GM12872 (cell line): ENCODE results near the gene HEATR1.

ENCODE experiments used
- TF ChIP-seq, protein P1 (sequence below): IDR thresholded peaks from 3 replicates; pipeline ENCODE4 v1.5.1; 2011; ENCODE audit warnings: low read depth, mild to moderate bottlenecking, low read length, moderate library complexity; ENCODE audit not compliant: insufficient read depth

HEATR1 gene

DNA sequence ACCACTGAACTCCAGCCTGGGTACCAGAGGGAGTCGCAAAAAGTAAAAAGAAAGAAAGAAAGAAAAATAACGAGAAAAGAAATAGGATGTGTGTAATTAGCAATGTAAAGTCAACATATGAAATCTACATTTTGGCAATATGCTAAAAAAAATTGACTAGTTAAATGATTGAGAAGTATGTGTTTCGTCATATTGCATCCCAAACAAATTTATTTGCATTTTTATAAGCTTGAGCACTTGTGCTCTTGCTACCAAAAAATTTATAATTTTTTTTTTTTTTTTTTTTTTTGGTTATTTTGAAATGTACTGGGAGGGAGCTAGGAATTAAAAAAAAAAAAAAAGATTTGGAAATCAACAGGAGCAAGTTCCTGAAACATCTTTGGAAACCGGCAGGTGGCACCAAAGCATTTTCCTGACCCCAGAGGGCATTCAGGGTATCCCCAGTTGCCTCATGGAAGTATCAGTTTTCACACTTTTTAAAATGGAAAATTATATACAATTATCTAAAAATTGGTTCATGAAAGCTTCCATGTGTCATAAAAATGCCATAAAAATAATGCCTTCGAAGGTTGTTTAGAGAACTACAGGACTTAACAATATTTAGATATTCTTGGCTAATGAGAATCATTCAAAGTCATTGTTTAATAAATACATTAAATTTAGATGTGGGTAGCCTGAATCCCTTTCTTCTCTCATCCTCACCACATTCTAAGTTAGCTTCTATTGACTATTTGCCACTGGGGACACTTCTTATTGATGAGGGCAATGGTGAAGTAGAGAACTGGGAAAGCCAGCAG is 4.8 kb upstream of the HEATR1 start:
- TF ChIP-seq, protein P1, sequence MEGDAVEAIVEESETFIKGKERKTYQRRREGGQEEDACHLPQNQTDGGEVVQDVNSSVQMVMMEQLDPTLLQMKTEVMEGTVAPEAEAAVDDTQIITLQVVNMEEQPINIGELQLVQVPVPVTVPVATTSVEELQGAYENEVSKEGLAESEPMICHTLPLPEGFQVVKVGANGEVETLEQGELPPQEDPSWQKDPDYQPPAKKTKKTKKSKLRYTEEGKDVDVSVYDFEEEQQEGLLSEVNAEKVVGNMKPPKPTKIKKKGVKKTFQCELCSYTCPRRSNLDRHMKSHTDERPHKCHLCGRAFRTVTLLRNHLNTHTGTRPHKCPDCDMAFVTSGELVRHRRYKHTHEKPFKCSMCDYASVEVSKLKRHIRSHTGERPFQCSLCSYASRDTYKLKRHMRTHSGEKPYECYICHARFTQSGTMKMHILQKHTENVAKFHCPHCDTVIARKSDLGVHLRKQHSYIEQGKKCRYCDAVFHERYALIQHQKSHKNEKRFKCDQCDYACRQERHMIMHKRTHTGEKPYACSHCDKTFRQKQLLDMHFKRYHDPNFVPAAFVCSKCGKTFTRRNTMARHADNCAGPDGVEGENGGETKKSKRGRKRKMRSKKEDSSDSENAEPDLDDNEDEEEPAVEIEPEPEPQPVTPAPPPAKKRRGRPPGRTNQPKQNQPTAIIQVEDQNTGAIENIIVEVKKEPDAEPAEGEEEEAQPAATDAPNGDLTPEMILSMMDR, result peak; percentile 42; the same call in 2 of the 3 replicates

GRCh38 chr1:236604905-236605806 is 840 bp upstream of the HEATR1 start:
- TF ChIP-seq, protein P1, result no peak

DNA sequence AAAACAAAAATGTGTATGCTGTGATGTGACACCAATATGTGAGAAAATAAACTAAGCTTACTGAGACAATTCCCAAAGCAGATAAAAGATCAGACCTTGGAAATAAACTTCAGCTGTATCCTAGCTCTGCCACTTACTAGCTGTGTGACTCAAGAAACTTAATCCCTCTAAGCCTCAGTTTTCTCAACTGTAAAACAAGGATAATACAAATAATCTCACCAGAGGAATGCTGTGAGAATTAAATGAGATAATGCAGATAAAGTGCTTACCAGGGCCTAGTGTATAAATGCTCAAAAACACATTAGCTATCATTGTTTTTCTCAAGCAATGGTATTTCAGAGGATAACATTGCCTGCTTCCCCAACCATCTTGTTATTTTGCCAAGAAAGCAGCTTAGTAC is 2.1 kb downstream of the HEATR1 start:
- TF ChIP-seq, protein P1, result no peak

- TF ChIP-seq, protein P1, result no peak
These were observed 13.7 kb downstream of the HEATR1 start for GRCh38 chr1:236590553-236591150.

GRCh38 chr1:236589531-236589930 is 14.8 kb downstream of the HEATR1 start:
- TF ChIP-seq, protein P1, result no peak

DNA sequence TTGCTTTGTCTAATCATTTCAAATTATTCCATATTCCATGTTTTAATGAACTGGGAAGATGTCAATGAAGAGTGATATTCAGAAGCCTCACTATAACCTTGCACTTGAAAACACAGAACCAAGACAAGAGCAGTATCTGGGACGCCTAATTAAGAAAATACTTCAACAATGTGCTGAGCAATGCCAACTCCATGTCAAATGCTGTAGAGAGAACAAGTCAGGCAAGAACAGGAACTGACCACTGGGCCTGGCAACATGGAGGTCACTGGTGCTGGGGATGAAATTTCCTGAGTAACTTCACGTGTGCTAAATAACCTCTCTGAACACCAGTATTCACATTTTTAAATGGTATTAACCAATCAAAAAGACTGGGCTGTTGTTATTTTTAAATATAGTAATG is 22.8 kb downstream of the HEATR1 start:
- TF ChIP-seq, protein P1, result no peak

DNA sequence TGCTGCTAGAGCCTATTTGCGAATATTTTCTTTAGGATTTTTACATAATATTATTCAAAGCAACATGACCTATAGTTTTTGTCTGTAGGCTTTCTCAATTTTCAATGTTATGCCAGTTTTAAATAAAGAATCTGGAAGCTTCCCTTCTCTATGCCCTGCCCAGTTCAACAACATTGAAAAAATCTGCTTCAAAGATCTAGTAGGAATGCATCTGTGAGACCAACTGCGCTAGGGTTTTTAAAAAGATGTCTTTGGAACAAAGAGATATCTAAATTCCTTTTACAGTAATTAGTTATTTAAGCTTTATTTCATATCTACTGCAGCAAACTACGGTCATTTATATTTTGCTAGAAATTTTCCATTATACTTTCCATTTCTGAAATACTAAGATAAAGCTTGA is 25.7 kb downstream of the HEATR1 start:
- TF ChIP-seq, protein P1, result no peak
